ENCODE data around the gene WBP2NL. TPM values are rescaled to one million over a fixed set of nuclear protein-coding genes. Genes with fewer than 3 reads are reported as not detected.

WBP2NL gene
- total RNA-seq, 4 donors from 2014 or later = 1.1 to 1.5 (median 1.3) TPM

- no peak for TF ChIP-seq CTCF (IDR thresholded peaks at IDR 0.05; ENCODE audit: low read depth)
Observed at GRCh38 chr22:41964112-41964491, 34.5 kb upstream of the WBP2NL start.

GRCh38 chr22:41966225-41966606 lies 32.4 kb upstream of the WBP2NL start:
- no peak for TF ChIP-seq CTCF (IDR thresholded peaks at IDR 0.05; ENCODE audit: low read depth)

GRCh38 chr22:41966607-41967240 lies 31.9 kb upstream of the WBP2NL start:
- TF ChIP-seq CTCF (IDR thresholded peaks at IDR 0.05; ENCODE audit: low read depth) = no peak

GRCh38 chr22:41968601-41969000 lies 30.0 kb upstream of the WBP2NL start:
- no peak for TF ChIP-seq CTCF (IDR thresholded peaks at IDR 0.05; ENCODE audit: low read depth)

GRCh38 chr22:41969110-41969646 lies 29.4 kb upstream of the WBP2NL start, which contains the start of gene SEPTIN3:
Gene SEPTIN3 (plus strand): TSS chr22:41969443. CDS start chr22:41971493, 2,050 bp downstream.
- TF ChIP-seq CTCF (IDR thresholded peaks at IDR 0.05; ENCODE audit: low read depth) = no peak

- TF ChIP-seq CTCF (IDR thresholded peaks at IDR 0.05; ENCODE audit: low read depth) = no peak
Observed at GRCh38 chr22:41970601-41971000, 28.0 kb upstream of the WBP2NL start.

GRCh38 chr22:41971431-41971830 lies 27.2 kb upstream of the WBP2NL start:
- TF ChIP-seq CTCF (IDR thresholded peaks at IDR 0.05; ENCODE audit: low read depth) = no peak

Measured in subcutaneous adipose tissue (tissue), 4 donors.